Left lung (tissue), 10 donors: ENCODE data around the gene KCNIP4. TPM values are rescaled to one million over a fixed set of nuclear protein-coding genes. Genes with fewer than 3 reads are reported as not detected.

Experiments used
- ATAC-seq: fragments of 200-7000 bp; cut with Tn5 transposase; one replicate; pipeline ENCODE4 v1.9.1; 2020; ENCODE audit warnings: moderate library complexity
- DNase-seq, 4 donors: peaks; one replicate each; pipeline ENCODE4 v3.0.0-alpha.2; 2013 to 2020
- H3K27ac ChIP-seq, 2 donors: fragments of 200-600 bp; sonication (generic) in 1 of 2; one replicate each; pipeline versions ENCODE4 v1.5.0 to v1.8.0; 2020 to 2021
- H3K27me3 ChIP-seq, 2 donors: fragments of 200-600 bp; sonication (generic) in 1 of 2; one replicate each; pipeline versions ENCODE4 v1.5.0 to v1.8.0; 2020 to 2021
- H3K36me3 ChIP-seq, 2 donors: fragments of 200-600 bp; sonication (generic) in 1 of 2; one replicate each; pipeline versions ENCODE4 v1.5.0 to v1.8.0; 2020 to 2021
- H3K4me1 ChIP-seq, 2 donors: fragments of 200-600 bp; one replicate each; pipeline ENCODE4 v1.8.0; 2021
- H3K4me3 ChIP-seq, 2 donors: fragments of 200-600 bp; sonication (generic) in 1 of 2; one replicate each; pipeline versions ENCODE4 v1.5.0 to v1.8.0; 2020 to 2021; ENCODE audit warnings: mild to moderate bottlenecking in 1 of 2
- H3K9me3 ChIP-seq, 2 donors: fragments of 200-600 bp; sonication (generic) in 1 of 2; one replicate each; pipeline versions ENCODE4 v1.5.0 to v1.8.0; 2020 to 2021
- intact Hi-C, 2 donors: fragments of 100-400 bp; cut with DNase I; formaldehyde crosslinking; loops; one replicate each; pipeline versions ENCODE4 v1.11.2 to v1.14.2; 2022
- polyA plus RNA-seq, 6 donors: library from polyadenylated mRNA; unstranded; fragments of 120-200 nt; gene quantifications; one replicate each; pipeline ENCODE4 v1.2.1, GENCODE V29; 2013; ENCODE audit not compliant: insufficient read length in 6 of 6
- total RNA-seq, 2 donors: library from RNA; stranded (reverse); fragmentation: NEBNext Ultra II Directional; extraction: Animal tissue kit (Norgen Biotek cat#: 25700); gene quantifications; one replicate each; pipeline ENCODE4 v1.2.1, GENCODE V29; 2021
- TF ChIP-seq, protein P1 (sequence below), 2 donors: fragments of 200-600 bp; sonication (generic) in 1 of 2; IDR thresholded peaks; one replicate each; pipeline versions ENCODE4 v1.5.0 to v1.8.0; 2021; ENCODE audit warnings: antibody characterized with exemption in 2 of 2
- donor health status: DM: no; HTN: yes; CAD: no.
- donor health status: DM: no; HTN: no; CAD: no.

The KCNIP4 gene
- total and polyA plus RNA-seq, 8 donors: 2.8 to 5.4 (median 4.9) TPM; not detected in 2

DNA sequence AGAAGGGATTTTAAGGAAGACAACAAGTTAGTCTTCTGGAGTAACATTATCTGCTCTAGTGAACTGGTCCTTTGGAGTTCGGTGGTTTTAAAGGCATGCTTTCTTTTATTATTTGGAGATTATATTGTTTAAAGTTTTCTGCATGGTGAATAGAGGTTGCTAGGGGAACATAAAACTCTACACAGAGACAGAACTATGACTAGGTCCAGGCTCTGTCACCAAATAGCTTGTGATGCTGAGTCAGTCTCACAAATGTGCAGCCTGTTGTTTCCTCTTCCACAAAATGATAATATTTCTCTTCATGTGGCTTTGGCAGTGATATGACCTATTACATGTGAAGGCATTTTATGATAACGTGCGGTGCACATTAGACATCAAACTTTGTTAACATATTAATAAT lies 1115.7 kb downstream of the KCNIP4 start:
- DNase-seq: no peak
- H3K27me3 ChIP-seq: no peaks in the 10 kb centered on the region

DNA sequence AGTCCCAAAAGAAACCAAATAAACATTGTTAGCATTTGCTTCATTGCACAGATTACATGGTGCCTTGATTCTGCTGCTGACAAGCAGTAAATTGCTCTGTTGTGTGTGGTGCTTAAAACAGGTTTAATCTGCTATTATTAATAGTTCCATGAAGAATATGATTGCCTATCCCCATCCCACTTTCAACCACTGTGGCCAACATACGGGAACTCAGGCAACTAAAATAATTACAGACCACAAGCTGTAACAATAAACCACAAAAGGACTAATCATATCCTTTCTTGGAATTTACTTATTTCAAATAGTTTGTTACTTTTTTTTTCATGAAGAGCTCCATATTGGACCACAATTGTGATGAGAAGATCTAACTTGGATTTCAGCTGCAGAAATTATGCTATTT lies 1116.8 kb downstream of the KCNIP4 start:
- H3K9me3 ChIP-seq: no peaks in the 10 kb centered on the region
- no peaks in the 10 kb centered on the region for H3K36me3 ChIP-seq
- H3K4me1 ChIP-seq: no peaks in the 10 kb centered on the region
- no peaks in the 10 kb centered on the region for H3K27me3 ChIP-seq
- DNase-seq (no peak), ATAC-seq (no peak)
- TF ChIP-seq, protein P1, sequence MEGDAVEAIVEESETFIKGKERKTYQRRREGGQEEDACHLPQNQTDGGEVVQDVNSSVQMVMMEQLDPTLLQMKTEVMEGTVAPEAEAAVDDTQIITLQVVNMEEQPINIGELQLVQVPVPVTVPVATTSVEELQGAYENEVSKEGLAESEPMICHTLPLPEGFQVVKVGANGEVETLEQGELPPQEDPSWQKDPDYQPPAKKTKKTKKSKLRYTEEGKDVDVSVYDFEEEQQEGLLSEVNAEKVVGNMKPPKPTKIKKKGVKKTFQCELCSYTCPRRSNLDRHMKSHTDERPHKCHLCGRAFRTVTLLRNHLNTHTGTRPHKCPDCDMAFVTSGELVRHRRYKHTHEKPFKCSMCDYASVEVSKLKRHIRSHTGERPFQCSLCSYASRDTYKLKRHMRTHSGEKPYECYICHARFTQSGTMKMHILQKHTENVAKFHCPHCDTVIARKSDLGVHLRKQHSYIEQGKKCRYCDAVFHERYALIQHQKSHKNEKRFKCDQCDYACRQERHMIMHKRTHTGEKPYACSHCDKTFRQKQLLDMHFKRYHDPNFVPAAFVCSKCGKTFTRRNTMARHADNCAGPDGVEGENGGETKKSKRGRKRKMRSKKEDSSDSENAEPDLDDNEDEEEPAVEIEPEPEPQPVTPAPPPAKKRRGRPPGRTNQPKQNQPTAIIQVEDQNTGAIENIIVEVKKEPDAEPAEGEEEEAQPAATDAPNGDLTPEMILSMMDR (IDR thresholded peaks at IDR 0.05): no peak
- H3K4me3 ChIP-seq: no peak overlapping the region
- no peak overlapping the region for H3K27ac ChIP-seq
- intact Hi-C loops: no loop called here

More for the DNA sequence above, 1115.7 kb downstream of the KCNIP4 start:
- intact Hi-C loops: no loop called here
- ATAC-seq: no peak
- no peaks in the 10 kb centered on the region for H3K36me3 ChIP-seq
- no peaks in the 10 kb centered on the region for H3K4me1 ChIP-seq
- TF ChIP-seq, protein P1 (IDR thresholded peaks at IDR 0.05): no peak
- H3K4me3 ChIP-seq: no peak overlapping the region
- H3K27ac ChIP-seq: no peak overlapping the region
- H3K9me3 ChIP-seq: no peaks in the 10 kb centered on the region

DNA sequence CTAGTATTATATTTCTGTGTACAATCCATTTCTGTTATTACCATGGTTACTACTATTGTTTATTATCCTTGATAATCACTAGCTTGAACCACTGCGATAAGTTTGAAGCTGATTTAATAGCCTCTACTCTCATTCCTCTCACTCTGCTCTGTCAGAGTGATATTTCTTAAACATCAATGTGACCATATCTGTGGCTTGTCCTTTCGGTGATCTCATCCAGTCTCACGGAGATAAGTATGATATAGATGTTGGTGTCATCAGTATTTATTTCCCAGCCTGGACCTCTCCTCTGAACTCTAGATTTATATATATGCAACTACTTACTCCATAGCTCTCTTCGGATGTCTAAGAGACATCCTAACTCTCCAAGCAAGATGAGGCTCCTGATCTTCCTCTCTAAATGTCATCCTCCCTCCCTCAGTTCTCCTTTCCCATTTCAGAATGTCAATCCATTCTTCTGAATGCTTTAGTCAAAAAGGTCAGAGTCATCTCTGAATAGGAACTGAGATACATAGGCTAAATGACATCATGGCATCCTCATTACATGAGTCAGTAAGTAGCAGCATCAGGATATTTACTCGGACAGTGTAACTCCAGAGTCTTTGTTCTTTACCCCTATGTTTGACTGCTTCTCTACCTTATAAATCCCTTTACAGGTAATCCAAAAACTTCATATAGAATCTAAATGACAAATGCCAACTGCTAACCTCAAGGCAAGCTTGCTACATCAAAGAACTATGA lies 1118.8 kb downstream of the KCNIP4 start:
- Histone ChIP-seq H3K27ac (no peak overlapping the region), H3K4me3 (no peak overlapping the region), H3K9me3 (no peaks in the 10 kb centered on the region), H3K27me3 (no peaks in the 10 kb centered on the region), H3K36me3 (no peaks in the 10 kb centered on the region), H3K4me1 (no peaks in the 10 kb centered on the region)
- ATAC-seq (no peak), DNase-seq (no peak)
- TF ChIP-seq, protein P1 (IDR thresholded peaks at IDR 0.05): no peak
- intact Hi-C loops: no loop called here

DNA sequence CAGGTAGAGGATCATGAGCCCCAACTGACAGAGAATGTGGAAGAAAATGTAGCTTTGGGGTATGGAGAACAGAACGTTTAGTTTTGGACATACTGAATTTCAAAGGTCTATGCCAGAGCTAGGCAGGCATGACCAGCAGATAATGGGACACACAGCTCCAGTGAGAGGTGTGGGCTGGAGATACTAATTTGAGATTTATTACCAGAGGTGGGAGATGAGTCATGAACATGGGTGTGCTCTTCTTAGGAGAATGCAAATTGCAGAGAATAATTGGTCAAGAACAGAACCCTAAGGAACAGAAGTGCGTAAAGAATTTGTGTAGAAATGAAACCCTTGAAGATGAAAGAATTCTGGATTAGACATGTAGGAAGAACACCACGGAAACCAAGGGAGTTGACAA lies 1123.1 kb downstream of the KCNIP4 start:
- intact Hi-C loops: no loop called here
- Histone ChIP-seq H3K27me3 (no peaks in the 10 kb centered on the region), H3K9me3 (no peaks in the 10 kb centered on the region), H3K4me1 (no peaks in the 10 kb centered on the region), H3K36me3 (no peaks in the 10 kb centered on the region), H3K27ac (no peak overlapping the region), H3K4me3 (no peak overlapping the region)
- TF ChIP-seq, protein P1 (IDR thresholded peaks at IDR 0.05): no peak
- ATAC-seq (no peak), DNase-seq (no peak)

DNA sequence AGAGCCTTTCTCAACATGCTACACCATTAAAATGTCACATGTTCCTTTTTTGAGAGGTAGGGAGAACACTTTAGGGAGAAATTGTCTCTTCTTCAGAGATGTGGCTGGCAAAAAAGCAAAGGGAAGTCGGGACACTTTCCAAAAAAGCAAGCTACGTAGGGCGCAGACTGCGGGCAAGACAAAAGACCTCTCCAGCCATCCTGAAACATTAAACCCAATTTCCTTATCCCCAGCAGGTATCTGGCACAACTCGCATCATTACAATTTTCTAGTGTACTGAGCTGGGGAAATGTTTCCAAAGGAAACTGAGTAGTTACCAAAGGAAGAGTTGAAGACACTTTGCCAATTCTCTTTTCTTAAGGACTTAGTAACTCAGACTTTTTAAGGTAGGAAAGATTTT lies 1132.3 kb downstream of the KCNIP4 start:
- no peaks in the 10 kb centered on the region for H3K27me3 ChIP-seq
- no peak overlapping the region for H3K4me3 ChIP-seq
- no peaks in the 10 kb centered on the region for H3K36me3 ChIP-seq
- no peaks in the 10 kb centered on the region for H3K9me3 ChIP-seq
- intact Hi-C loops: no loop called here
- H3K4me1 ChIP-seq: no peaks in the 10 kb centered on the region
- TF ChIP-seq, protein P1 (IDR thresholded peaks at IDR 0.05): no peak
- no peak overlapping the region for H3K27ac ChIP-seq
- ATAC-seq: no peak
- DNase-seq: no peak
